Measurements from ENCODE around the gene EXOSC1.

Gene EXOSC1

DNA sequence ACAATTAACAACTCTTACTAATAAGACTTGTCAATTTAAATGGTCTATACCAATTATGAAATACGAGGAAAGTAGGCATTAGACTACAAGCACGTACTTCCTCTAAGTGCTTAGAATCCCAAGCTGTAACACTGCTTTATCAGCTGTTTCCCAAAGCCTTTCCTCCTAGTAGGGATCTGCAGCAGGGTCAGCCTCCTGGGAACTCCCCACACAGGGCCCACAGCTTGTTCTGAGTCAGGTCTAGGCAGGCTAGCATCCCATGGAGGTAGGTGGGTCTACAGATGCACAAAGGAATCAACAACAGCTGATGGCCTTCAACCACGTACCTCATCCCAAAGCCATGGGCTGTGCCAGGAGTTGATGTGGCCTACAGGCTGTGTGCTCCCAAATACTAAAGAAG lies 37.7 kb upstream of the EXOSC1 start:
- Histone ChIP-seq H3K27ac (ENCODE audit: low read depth, low read length) (no peak overlapping the region), H2AFZ (ENCODE audit: low read depth, low read length, severe bottlenecking) (no peak overlapping the region), H3K36me3 (ENCODE audit: low read length) (peaks cover 2% of the 10 kb centered on the region; the same call in 1 of the 2 replicates), H3K9ac (ENCODE audit: low read length) (no peak overlapping the region), H3K9me2 (replicated peaks; ENCODE audit: insufficient read depth, low read length) (no peaks in the 10 kb centered on the region), H3K4me2 (ENCODE audit: low read depth, low read length, poor library complexity, severe bottlenecking) (no peak overlapping the region), H3F3A (ENCODE audit: insufficient read depth) (no peaks in the 10 kb centered on the region), H3K9me3 (ENCODE audit: insufficient read depth, low read length) (no peaks in the 10 kb centered on the region), H3K4me3 (ENCODE audit: insufficient read depth, low read length, poor library complexity, severe bottlenecking) (no peak overlapping the region), H3K79me2 (ENCODE audit: insufficient read depth, low read length) (peaks cover 38% of the 10 kb centered on the region), H3K27me3 (ENCODE audit: low read length) (no peaks in the 10 kb centered on the region), H4K20me1 (ENCODE audit: low read depth, low read length) (peaks cover 14% of the 10 kb centered on the region; the same call in 1 of the 2 replicates)
- TF ChIP-seq EZH2phosphoT487 (conservative IDR thresholded peaks at IDR 0.05; ENCODE audit: low read length): no peak
- TF ChIP-seq CTCF (IDR thresholded peaks at IDR 0.05; ENCODE audit: insufficient read depth, low read length, poor library complexity, severe bottlenecking): no peak

GRCh38 chr10:97482381-97482780 lies 36.6 kb upstream of the EXOSC1 start:
- Histone ChIP-seq H4K20me1 (ENCODE audit: low read depth, low read length) (0 out of 2 replicates have a peak, but pooled peaks cover 9% of the 10 kb centered on the region), H3F3A (ENCODE audit: insufficient read depth) (no peaks in the 10 kb centered on the region), H3K27me3 (ENCODE audit: low read length) (no peaks in the 10 kb centered on the region), H3K9me3 (ENCODE audit: insufficient read depth, low read length) (no peaks in the 10 kb centered on the region), H2AFZ (ENCODE audit: low read depth, low read length, severe bottlenecking) (no peak overlapping the region), H3K27ac (ENCODE audit: low read depth, low read length) (no peak overlapping the region), H3K9ac (ENCODE audit: low read length) (no peak overlapping the region), H3K9me2 (replicated peaks; ENCODE audit: insufficient read depth, low read length) (no peaks in the 10 kb centered on the region), H3K4me3 (ENCODE audit: insufficient read depth, low read length, poor library complexity, severe bottlenecking) (no peak overlapping the region), H3K36me3 (ENCODE audit: low read length) (peaks cover 2% of the 10 kb centered on the region; the same call in 1 of the 2 replicates), H3K79me2 (ENCODE audit: insufficient read depth, low read length) (peaks cover 27% of the 10 kb centered on the region), H3K4me2 (ENCODE audit: low read depth, low read length, poor library complexity, severe bottlenecking) (no peak overlapping the region)
- no peak for TF ChIP-seq EZH2phosphoT487 (conservative IDR thresholded peaks at IDR 0.05; ENCODE audit: low read length)
- TF ChIP-seq CTCF (IDR thresholded peaks at IDR 0.05; ENCODE audit: insufficient read depth, low read length, poor library complexity, severe bottlenecking): no peak

DNA sequence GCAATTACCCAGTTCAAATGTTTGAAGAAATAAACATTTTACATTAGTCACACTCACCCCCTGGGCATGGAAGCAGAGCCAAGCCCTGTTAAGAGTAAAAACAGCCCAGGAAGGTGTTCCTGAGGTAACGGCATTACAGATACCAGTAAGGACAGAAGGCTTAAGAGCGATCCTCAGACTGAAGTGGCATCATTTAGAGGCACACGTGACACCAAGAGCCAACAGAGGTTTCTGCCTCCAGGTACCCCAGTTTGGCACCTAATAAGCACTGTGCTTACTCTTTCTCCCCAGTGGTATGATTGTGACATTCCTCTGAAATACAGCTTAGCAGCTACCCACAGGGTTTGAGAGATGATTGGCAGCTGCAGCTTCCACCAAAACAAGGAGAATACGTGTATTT lies 35.3 kb upstream of the EXOSC1 start:
- peaks cover 5% of the 10 kb centered on the region; the same call in 1 of the 2 replicates for H3K36me3 ChIP-seq (ENCODE audit: low read length)
- peaks cover 17% of the 10 kb centered on the region for H3K79me2 ChIP-seq (ENCODE audit: insufficient read depth, low read length)
- no peak overlapping the region for H3K4me2 ChIP-seq (ENCODE audit: low read depth, low read length, poor library complexity, severe bottlenecking)

More for the DNA sequence above, 35.3 kb upstream of the EXOSC1 start:
- no peak overlapping the region for H3K27ac ChIP-seq (ENCODE audit: low read depth, low read length)
- no peak overlapping the region for H3K4me3 ChIP-seq (ENCODE audit: insufficient read depth, low read length, poor library complexity, severe bottlenecking)
- H3K9ac ChIP-seq (ENCODE audit: low read length): no peak overlapping the region
- H4K20me1 ChIP-seq (ENCODE audit: low read depth, low read length): 0 out of 2 replicates have a peak, but pooled peaks cover 7% of the 10 kb centered on the region
- H3F3A ChIP-seq (ENCODE audit: insufficient read depth): no peaks in the 10 kb centered on the region
- H3K9me2 ChIP-seq (replicated peaks; ENCODE audit: insufficient read depth, low read length): no peaks in the 10 kb centered on the region
- no peaks in the 10 kb centered on the region for H3K9me3 ChIP-seq (ENCODE audit: insufficient read depth, low read length)
- TF ChIP-seq CTCF (IDR thresholded peaks at IDR 0.05; ENCODE audit: insufficient read depth, low read length, poor library complexity, severe bottlenecking) (no peak), EZH2phosphoT487 (conservative IDR thresholded peaks at IDR 0.05; ENCODE audit: low read length) (no peak)
- no peak overlapping the region for H2AFZ ChIP-seq (ENCODE audit: low read depth, low read length, severe bottlenecking)
- H3K27me3 ChIP-seq (ENCODE audit: low read length): no peaks in the 10 kb centered on the region
